CD14-positive monocyte (primary cell): ENCODE results near the gene SULF2. TPM values are rescaled to one million over a fixed set of nuclear protein-coding genes. Genes with fewer than 3 reads are reported as not detected.
A peak's percentile ranks its signal among the peaks of the same experiment; 100 is the strongest.

Experiments used
- DNase-seq, 3 donors: peaks; one replicate each; pipeline ENCODE4 v3.0.0-alpha.2; 2011 to 2022
- H2AFZ ChIP-seq: 2 replicates; pipeline ENCODE4 v1.6.0; 2012; ENCODE audit warnings: mild to moderate bottlenecking, low read depth, low read length, inconsistent platforms; ENCODE audit not compliant: insufficient read depth, poor library complexity, severe bottlenecking
- H3K27ac ChIP-seq, 2 donors: 1 replicate in 1 of 2; 2 replicates in 1 of 2; pipeline ENCODE4 v1.5.1; 2012 to 2013; ENCODE audit warnings: low read length in 2 of 2, control low read depth in 1 of 2, inconsistent platforms in 1 of 2, low read depth in 1 of 2, mild to moderate bottlenecking in 1 of 2
- H3K27me3 ChIP-seq, 2 donors: one replicate each; pipeline versions ENCODE4 v1.6.0 to v1.6.1; 2011 to 2013; ENCODE audit warnings: low read length in 2 of 2; ENCODE audit not compliant: control insufficient read depth in 2 of 2, insufficient read depth in 2 of 2
- H3K36me3 ChIP-seq, 2 donors: replicated peaks in 1 of 2; 1 replicate in 1 of 2; 2 replicates in 1 of 2; pipeline versions ENCODE4 v1.5.1 to v1.6.1; 2012 to 2013; ENCODE audit warnings: low read length in 2 of 2, control low read depth in 1 of 2, inconsistent platforms in 1 of 2, mild to moderate bottlenecking in 1 of 2; ENCODE audit not compliant: insufficient read depth in 2 of 2, control insufficient read depth in 1 of 2
- H3K4me1 ChIP-seq, 2 donors: 1 replicate in 1 of 2; 2 replicates in 1 of 2; pipeline versions ENCODE4 v1.5.1 to v1.6.1; 2012 to 2013; ENCODE audit warnings: low read length in 2 of 2, control low read depth in 1 of 2, inconsistent platforms in 1 of 2, mild to moderate bottlenecking in 1 of 2, moderate library complexity in 1 of 2; ENCODE audit not compliant: insufficient read depth in 2 of 2, control insufficient read depth in 1 of 2
- H3K4me2 ChIP-seq: replicated peaks from 2 replicates; pipeline ENCODE3; 2012; ENCODE audit warnings: low read length, moderate library complexity, mild to moderate bottlenecking; ENCODE audit not compliant: poor library complexity, severe bottlenecking; ENCODE audit errors: extremely low read depth
- H3K4me3 ChIP-seq, 3 experiments: fragments of 200-600 bp in 1 of 3; sonication (generic) in 1 of 3; replicated peaks in 1 of 3; 1 replicate in 2 of 3; 2 replicates in 1 of 3; pipeline ENCODE4 v1.5.1; 2011 to 2013; ENCODE audit warnings: low read length in 3 of 3, mild to moderate bottlenecking in 3 of 3, control low read depth in 2 of 3, low read depth in 2 of 3, inconsistent platforms in 1 of 3, moderate library complexity in 1 of 3
- H3K79me2 ChIP-seq: 2 replicates; pipeline ENCODE4 v1.6.0; 2012; ENCODE audit warnings: mild to moderate bottlenecking, control low read depth, inconsistent platforms, low read length, moderate library complexity; ENCODE audit not compliant: insufficient read depth
- H3K9ac ChIP-seq: 2 replicates; pipeline ENCODE4 v1.6.0; 2017; ENCODE audit warnings: low read length, mild to moderate bottlenecking; ENCODE audit not compliant: insufficient read depth, poor library complexity, severe bottlenecking
- H3K9me3 ChIP-seq, 2 donors: replicated peaks in 1 of 2; 1 replicate in 1 of 2; 2 replicates in 1 of 2; pipeline versions ENCODE4 v1.5.1 to v1.6.1; 2012 to 2013; ENCODE audit warnings: low read length in 2 of 2, control low read depth in 1 of 2; ENCODE audit not compliant: control insufficient read depth in 1 of 2, insufficient read depth in 1 of 2
- H4K20me1 ChIP-seq: 2 replicates; pipeline ENCODE4 v1.6.0; 2012; ENCODE audit warnings: mild to moderate bottlenecking, low read length, control low read depth, moderate library complexity; ENCODE audit not compliant: insufficient read depth
- H3K27ac Mint-ChIP-seq, 7 donors: one replicate each; pipeline ENCODE4 v1.8.0; 2020; ENCODE audit warnings: mild to moderate bottlenecking in 7 of 7, mixed read lengths in 7 of 7, moderate library complexity in 6 of 7, inconsistent platforms in 2 of 7
- H3K27me3 Mint-ChIP-seq, 3 donors: one replicate each; pipeline ENCODE4 v1.8.0; 2021 to 2022; ENCODE audit warnings: low read depth in 3 of 3, mild to moderate bottlenecking in 3 of 3, mixed read lengths in 3 of 3, moderate library complexity in 3 of 3, inconsistent platforms in 1 of 3
- H3K36me3 Mint-ChIP-seq, 2 donors: one replicate each; pipeline ENCODE4 v1.8.0; 2020; ENCODE audit warnings: mixed read lengths in 2 of 2, inconsistent platforms in 1 of 2, mild to moderate bottlenecking in 1 of 2
- H3K4me1 Mint-ChIP-seq: one replicate; pipeline ENCODE4 v1.8.0; 2020; ENCODE audit warnings: mild to moderate bottlenecking, mixed read lengths
- H3K4me3 Mint-ChIP-seq, 2 donors: one replicate each; pipeline ENCODE4 v1.8.0; 2020; ENCODE audit warnings: mild to moderate bottlenecking in 2 of 2, mixed read lengths in 2 of 2, moderate library complexity in 1 of 2
- H3K9me3 Mint-ChIP-seq, 7 donors: one replicate each; pipeline ENCODE4 v1.8.0; 2020 to 2022; ENCODE audit warnings: mixed read lengths in 7 of 7, mild to moderate bottlenecking in 6 of 7, moderate library complexity in 6 of 7, inconsistent platforms in 2 of 7
- CTCF ChIP-seq: fragments of 200-600 bp; IDR thresholded peaks from one replicate; pipeline ENCODE4 v1.8.0; 2022; ENCODE audit warnings: antibody characterized with exemption, mild to moderate bottlenecking
- WGBS: methylation state at CpG from one replicate; pipeline ENCODE4 v1.1.5; 2013; ENCODE audit warnings: missing lambda C conversion rate; ENCODE audit not compliant: insufficient coverage; 5-methylcytosine and 5-hydroxymethylcytosine counted together
- intact Hi-C, 2 donors: fragments of 100-400 bp; cut with micrococcal nuclease; formaldehyde crosslinking; loops; one replicate each; pipeline versions ENCODE4 v1.15.0 to v1.15.1; 2023
- polyA plus RNA-seq, 3 donors: library from polyadenylated mRNA; depleted of rRNA in 1 of 3; unstranded in 2 of 3; stranded (reverse) in 1 of 3; fragments of 300-500 nt in 2 of 3; fragments of >200 nt in 1 of 3; fragmentation: Illumina TruSeq in 2 of 3; gene quantifications; 1 replicate in 2 of 3; 2 replicates in 1 of 3; pipeline ENCODE4 v1.2.3, GENCODE V29; 2012 to 2021

Gene SULF2
- polyA plus RNA-seq, 3 donors: 60.3 to 156 (median 75.5) TPM

GRCh38 chr20:47775039-47775438 lies 10.2 kb downstream of the SULF2 start:
- H3K4me2 ChIP-seq: no peak overlapping the region
- 98% methylated on average over 5 of the region's 5 CpGs for WGBS
- H3K9me3 ChIP-seq: peaks cover 0 to 4% of the 10 kb centered on the region in 2 donors
- peaks cover 0 to 46% of the 10 kb centered on the region in 2 donors for H3K36me3 ChIP-seq
- Mint-ChIP-seq H3K4me3 (no peak overlapping the region), H3K36me3 (peaks cover 69 to 81% of the 10 kb centered on the region in 2 donors), H3K27ac (peak overlapping the region in 1 of 7 donors; percentile 4), H3K4me1 (peaks cover 97% of the 10 kb centered on the region), H3K27me3 (peaks cover 0 to 6% (median 2%) of the 10 kb centered on the region in 3 donors), H3K9me3 (peaks cover 0 to 11% (median 3%) of the 10 kb centered on the region in 7 donors)
- H3K27ac ChIP-seq: peak overlapping the region in 1 of 2 donors; percentile 79
- H3K4me1 ChIP-seq: peaks cover 73 to 87% of the 10 kb centered on the region in 2 donors
- peaks cover 96% of the 10 kb centered on the region for H3K79me2 ChIP-seq
- no peak for TF ChIP-seq CTCF
- peaks cover 97% of the 10 kb centered on the region for H4K20me1 ChIP-seq
- intact Hi-C loops: loop anchor here in 1 of 2 donors (10.0 kb wide), 1 partner anchor 420 kb away; the partner anchor contains the start of gene ZMYND8
- H3K9ac ChIP-seq: no peak overlapping the region
- no peak overlapping the region for H3K4me3 ChIP-seq
- DNase-seq: no peak
- H2AFZ ChIP-seq: no peak overlapping the region
- H3K27me3 ChIP-seq: no peaks in the 10 kb centered on the region

- H4K20me1 ChIP-seq: peaks cover 93% of the 10 kb centered on the region
- intact Hi-C loops: loop anchor here in 1 of 2 donors (10.0 kb wide), 1 partner anchor 419 kb away; the partner anchor contains the start of gene ZMYND8
- H3K27me3 Mint-ChIP-seq: peaks cover 0 to 6% (median 2%) of the 10 kb centered on the region in 3 donors
- H3K9me3 ChIP-seq: peaks cover 0 to 4% of the 10 kb centered on the region in 2 donors
- peaks cover 100% of the 10 kb centered on the region for H3K4me1 Mint-ChIP-seq
- H3K4me1 ChIP-seq: peaks cover 81 to 94% of the 10 kb centered on the region in 2 donors
- H3K27me3 ChIP-seq: no peaks in the 10 kb centered on the region
- 98% methylated on average over 11 of the region's 14 CpGs for WGBS
- no peak for DNase-seq
- H3K9ac ChIP-seq: no peak overlapping the region
- no peak for TF ChIP-seq CTCF
- H3K79me2 ChIP-seq: peaks cover 96% of the 10 kb centered on the region
- H3K27ac ChIP-seq: peak overlapping the region; percentile 6 to 48
- H3K4me3 ChIP-seq: peak overlapping the region in 1 of 3 experiments; percentile 0
- peaks cover 0 to 9% (median 3%) of the 10 kb centered on the region in 7 donors for H3K9me3 Mint-ChIP-seq
- no peak overlapping the region for H2AFZ ChIP-seq
- peaks cover 0 to 46% of the 10 kb centered on the region in 2 donors for H3K36me3 ChIP-seq
- peaks cover 68 to 82% of the 10 kb centered on the region in 2 donors for H3K36me3 Mint-ChIP-seq
- H3K27ac Mint-ChIP-seq: peak overlapping the region in 6 of 7 donors; percentile 25 to 82 (median 56)
- H3K4me2 ChIP-seq: peak overlapping the region; percentile 21
- H3K4me3 Mint-ChIP-seq: no peak overlapping the region
Measured at GRCh38 chr20:47774131-47774777, 11.0 kb downstream of the SULF2 start.
